ENCODE data around the gene FTH1.

DNA sequence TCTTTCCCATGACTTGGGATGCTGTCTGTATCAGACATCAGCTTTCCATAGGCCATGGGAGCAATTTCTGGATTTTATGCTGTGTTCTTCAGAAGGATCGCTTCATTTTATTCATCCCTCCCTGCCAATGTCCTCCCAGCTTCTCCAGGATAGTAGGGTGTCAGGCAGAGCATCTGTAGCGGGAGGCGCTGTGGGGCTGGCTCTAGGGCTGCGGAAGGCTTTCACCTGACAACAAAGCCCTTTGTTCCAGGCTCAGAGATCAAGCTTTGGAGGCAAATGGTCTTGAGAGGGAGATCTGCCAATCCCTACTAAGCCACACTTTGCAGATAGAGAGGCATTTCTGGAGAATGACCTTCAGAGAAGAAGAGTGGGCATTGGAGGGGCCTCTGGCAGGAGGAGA lies 29.5 kb upstream of the FTH1 start:
- no peak for TF ChIP-seq GATA2 (IDR thresholded peaks at IDR 0.05; ENCODE audit: low read depth, low read length)
- no peak for TF ChIP-seq GATA3 (IDR thresholded peaks at IDR 0.05; ENCODE audit: low read depth, low read length)

Data from SH-SY5Y (cell line).